Progenitor cell of endocrine pancreas (in vitro differentiated cells): ENCODE measurements around the gene EVA1B. TPM values are rescaled to one million over a fixed set of nuclear protein-coding genes. Genes with fewer than 3 reads are reported as not detected.

Experiments used
- DNase-seq: peaks from one replicate; pipeline ENCODE4 v3.0.0; 2021; ENCODE audit warnings: low spot score; ENCODE audit not compliant: unreplicated experiment
- H3K27ac Mint-ChIP-seq: 2 replicates; pipeline ENCODE4 v1.8.0; 2021; ENCODE audit warnings: mild to moderate bottlenecking, moderate library complexity, mixed read lengths
- H3K27me3 Mint-ChIP-seq: 2 replicates; pipeline ENCODE4 v1.8.0; 2021; ENCODE audit warnings: mixed read lengths
- H3K36me3 Mint-ChIP-seq: 2 replicates; pipeline ENCODE4 v1.8.0; 2022; ENCODE audit warnings: mixed read lengths; ENCODE audit not compliant: insufficient read depth
- H3K4me1 Mint-ChIP-seq: 2 replicates; pipeline ENCODE4 v1.8.0; 2021; ENCODE audit warnings: low read depth, mixed read lengths
- H3K4me3 Mint-ChIP-seq: 2 replicates; pipeline ENCODE4 v1.8.0; 2021; ENCODE audit warnings: low read depth, mild to moderate bottlenecking, moderate library complexity, mixed read lengths
- H3K9me3 Mint-ChIP-seq: 2 replicates; pipeline ENCODE4 v1.8.0; 2021; ENCODE audit warnings: low read depth, mixed read lengths
- total RNA-seq: library from RNA; stranded (reverse); gene quantifications from 2 replicates; pipeline ENCODE4 v1.2.1, GENCODE V29; 2021
- TF ChIP-seq, protein P1 (sequence below): fragments of 200-600 bp; sonication (generic); IDR thresholded peaks from one replicate; pipeline ENCODE4 v1.5.0; 2021; ENCODE audit warnings: antibody characterized with exemption, mild to moderate bottlenecking; ENCODE audit not compliant: unreplicated experiment

The EVA1B gene
- total RNA-seq, 1 donor from 2014 or later: 11.8 TPM

DNA sequence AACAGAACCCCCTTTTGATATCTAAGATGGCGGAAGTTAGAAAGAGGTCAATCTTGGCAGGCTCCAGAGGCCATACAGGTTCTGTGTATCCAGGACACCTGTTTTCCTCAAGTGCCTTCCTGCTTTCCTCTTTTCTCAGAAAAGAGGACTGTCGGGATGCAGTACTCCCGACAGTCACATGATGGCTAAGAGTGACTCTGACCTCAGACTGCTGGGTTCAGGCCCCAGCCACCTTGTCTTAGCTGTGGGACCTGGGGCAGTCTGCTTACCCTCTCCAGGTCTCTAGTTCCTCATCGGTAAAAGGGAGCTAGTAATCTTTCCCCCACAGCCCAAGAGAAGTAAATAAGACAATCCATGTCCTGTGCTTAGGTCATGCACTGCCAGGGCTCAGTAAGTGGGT lies 32.4 kb upstream of the EVA1B start:
- Mint-ChIP-seq H3K36me3 (peaks cover 14% of the 10 kb centered on the region), H3K27me3 (no peaks in the 10 kb centered on the region), H3K4me1 (no peaks in the 10 kb centered on the region), H3K27ac (no peak overlapping the region), H3K9me3 (no peaks in the 10 kb centered on the region), H3K4me3 (no peak overlapping the region)
- TF ChIP-seq, protein P1, sequence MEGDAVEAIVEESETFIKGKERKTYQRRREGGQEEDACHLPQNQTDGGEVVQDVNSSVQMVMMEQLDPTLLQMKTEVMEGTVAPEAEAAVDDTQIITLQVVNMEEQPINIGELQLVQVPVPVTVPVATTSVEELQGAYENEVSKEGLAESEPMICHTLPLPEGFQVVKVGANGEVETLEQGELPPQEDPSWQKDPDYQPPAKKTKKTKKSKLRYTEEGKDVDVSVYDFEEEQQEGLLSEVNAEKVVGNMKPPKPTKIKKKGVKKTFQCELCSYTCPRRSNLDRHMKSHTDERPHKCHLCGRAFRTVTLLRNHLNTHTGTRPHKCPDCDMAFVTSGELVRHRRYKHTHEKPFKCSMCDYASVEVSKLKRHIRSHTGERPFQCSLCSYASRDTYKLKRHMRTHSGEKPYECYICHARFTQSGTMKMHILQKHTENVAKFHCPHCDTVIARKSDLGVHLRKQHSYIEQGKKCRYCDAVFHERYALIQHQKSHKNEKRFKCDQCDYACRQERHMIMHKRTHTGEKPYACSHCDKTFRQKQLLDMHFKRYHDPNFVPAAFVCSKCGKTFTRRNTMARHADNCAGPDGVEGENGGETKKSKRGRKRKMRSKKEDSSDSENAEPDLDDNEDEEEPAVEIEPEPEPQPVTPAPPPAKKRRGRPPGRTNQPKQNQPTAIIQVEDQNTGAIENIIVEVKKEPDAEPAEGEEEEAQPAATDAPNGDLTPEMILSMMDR: no peak
- DNase-seq: no peak

DNA sequence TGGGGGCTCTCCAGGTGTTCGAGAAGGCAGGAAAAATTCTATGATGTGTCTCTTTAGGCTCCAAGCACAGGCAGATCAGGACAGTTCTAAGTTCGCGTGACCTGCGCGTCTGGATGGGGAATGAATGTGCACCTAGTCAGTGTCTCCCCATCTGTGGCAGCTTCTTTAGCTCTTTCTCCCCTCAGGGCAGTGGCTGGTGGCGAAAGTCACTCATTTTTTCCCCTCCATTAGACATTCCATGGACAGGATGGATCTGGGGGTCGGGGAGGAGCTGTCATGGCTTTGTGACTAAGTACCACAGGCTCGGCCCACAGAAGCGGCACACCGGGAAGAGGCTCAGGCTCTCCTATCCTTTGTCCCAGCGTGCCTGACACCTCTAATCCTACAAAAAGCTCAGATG lies 31.0 kb upstream of the EVA1B start:
- no peak for DNase-seq
- no peaks in the 10 kb centered on the region for H3K27me3 Mint-ChIP-seq

DNA sequence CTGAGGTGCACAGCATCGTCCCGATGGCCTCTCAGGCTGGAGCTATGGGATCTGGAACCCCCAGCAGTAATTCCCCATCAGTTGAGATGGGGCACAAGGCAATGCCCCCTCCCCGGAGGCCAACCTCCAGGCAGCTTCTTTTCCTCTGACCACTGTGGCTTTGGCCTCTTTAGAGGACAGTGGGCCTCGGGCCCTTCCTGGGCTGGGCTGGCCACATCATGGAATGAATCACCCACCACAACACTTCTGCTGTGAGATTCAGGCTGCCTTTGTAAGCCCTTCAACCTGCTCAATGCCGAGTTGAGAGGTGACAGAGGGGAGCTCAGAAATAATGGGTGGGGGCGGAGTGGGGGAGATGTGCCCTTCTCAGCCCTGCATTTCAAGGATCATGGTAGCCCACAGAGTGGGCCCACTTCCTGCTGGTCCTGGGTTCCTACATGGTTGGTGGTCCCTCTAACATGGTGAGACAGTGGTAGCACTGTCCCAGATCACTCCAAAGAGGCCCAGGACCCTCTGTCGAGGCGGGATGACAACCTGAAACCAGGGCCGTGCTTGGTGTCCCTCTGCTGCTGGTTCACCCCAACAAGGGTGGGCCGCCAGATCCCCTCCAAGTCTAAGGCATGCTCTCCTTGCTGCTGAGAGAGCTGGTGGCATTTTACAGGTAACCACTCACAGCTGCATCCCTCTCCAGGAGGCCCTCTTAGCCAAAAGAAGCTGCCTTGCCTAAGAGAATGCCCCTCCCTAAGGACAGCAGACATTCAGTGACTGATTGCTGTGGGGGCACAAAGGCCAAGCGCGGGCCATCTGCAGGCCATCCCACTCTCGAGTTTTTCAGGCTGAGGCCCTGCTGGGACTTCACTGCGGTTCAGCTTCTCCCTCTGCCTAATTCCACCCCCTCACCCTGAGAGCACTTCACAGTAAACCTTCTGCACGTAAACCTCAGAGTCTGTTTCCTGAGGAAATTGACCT lies 29.7 kb upstream of the EVA1B start:
- no peaks in the 10 kb centered on the region for H3K9me3 Mint-ChIP-seq
- no peak overlapping the region for H3K4me3 Mint-ChIP-seq
- peaks cover 9% of the 10 kb centered on the region for H3K36me3 Mint-ChIP-seq
- DNase-seq: no peak
- no peaks in the 10 kb centered on the region for H3K27me3 Mint-ChIP-seq
- TF ChIP-seq, protein P1: no peak
- H3K4me1 Mint-ChIP-seq: no peaks in the 10 kb centered on the region
- no peak overlapping the region for H3K27ac Mint-ChIP-seq

More for the DNA sequence above, 31.0 kb upstream of the EVA1B start:
- no peak overlapping the region for H3K4me3 Mint-ChIP-seq
- H3K9me3 Mint-ChIP-seq: no peaks in the 10 kb centered on the region
- H3K4me1 Mint-ChIP-seq: no peaks in the 10 kb centered on the region
- H3K27ac Mint-ChIP-seq: no peak overlapping the region
- H3K36me3 Mint-ChIP-seq: peaks cover 8% of the 10 kb centered on the region
- TF ChIP-seq, protein P1: no peak

DNA sequence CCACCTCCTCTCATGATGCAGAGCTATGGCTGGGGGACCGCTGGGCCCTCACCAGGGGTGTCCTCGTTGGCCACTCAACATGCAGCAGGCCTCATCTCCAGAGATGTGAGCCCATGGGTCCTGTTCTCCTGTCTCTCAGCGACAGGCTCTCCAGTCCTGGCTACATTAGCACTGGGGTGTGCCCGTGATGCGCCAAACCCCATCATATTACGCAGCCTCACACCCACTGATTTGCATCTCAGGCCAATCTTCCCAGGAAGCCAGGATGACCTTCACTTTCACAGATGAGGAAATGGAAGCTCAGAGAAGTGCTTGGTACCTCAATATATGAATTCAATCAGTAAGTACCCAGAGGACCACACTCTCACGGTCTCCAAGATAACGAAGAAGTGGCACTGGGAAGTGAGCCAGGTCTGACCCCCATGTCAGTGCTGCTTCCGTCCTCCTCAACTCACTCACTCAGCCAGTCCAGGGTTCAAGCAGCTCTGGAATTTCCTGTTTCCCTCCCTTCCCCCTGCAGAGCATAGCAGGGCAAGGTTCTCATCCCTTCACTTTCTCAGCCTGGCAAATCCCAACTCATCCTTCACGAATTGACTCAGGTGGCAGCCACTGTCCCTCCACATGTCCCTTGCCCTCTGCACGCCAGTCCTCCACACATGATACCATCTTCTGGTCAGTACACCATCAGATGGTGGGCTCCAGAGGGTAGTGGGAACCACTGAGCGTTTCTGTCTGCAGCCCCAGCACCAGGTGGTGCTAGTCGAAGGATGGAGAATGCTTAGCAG lies 28.9 kb upstream of the EVA1B start:
- DNase-seq: no peak
- no peak overlapping the region for H3K4me3 Mint-ChIP-seq
- H3K27ac Mint-ChIP-seq: no peak overlapping the region
- H3K27me3 Mint-ChIP-seq: no peaks in the 10 kb centered on the region
- TF ChIP-seq, protein P1: no peak
- no peaks in the 10 kb centered on the region for H3K4me1 Mint-ChIP-seq
- H3K36me3 Mint-ChIP-seq: peaks cover 8% of the 10 kb centered on the region
- no peaks in the 10 kb centered on the region for H3K9me3 Mint-ChIP-seq

DNA sequence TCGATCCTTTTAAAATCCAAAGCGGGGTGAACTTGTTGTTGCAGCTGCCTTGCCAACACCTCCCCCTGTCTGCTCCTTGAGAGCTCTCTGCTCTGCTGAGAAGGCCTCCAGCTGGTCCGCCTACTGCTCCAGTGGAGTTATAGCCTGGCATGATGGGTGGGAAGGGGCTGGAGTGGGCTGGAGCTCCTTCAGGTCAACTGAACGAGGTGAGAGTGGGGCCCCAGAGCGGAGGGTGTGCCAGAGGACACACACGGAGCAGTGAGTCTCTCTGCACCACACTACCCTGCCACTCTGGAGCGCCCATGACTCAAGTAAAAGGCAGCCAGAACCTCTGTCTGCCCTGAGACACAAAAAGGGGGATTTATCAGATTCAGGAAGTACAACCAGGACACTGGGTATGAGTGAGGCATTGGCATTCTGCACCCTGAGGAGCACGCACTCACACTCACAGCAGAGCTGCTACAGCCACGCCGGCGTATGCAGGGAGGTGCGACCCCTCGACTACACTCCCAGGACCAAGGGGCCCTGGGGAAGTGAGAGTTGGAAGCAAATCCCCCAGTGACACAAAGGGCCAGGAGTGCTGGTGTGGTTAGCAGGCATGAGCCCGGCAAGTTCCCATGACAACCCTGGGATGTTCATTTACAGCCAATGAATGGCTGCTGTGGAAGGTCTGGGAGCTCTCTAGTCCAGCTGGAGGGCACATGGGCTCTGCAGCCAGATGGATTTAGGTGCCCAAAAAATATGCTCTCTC lies 28.0 kb upstream of the EVA1B start:
- DNase-seq: no peak
- TF ChIP-seq, protein P1: no peak
- Mint-ChIP-seq H3K4me1 (no peaks in the 10 kb centered on the region), H3K27me3 (no peaks in the 10 kb centered on the region), H3K4me3 (no peak overlapping the region), H3K36me3 (peaks cover 10% of the 10 kb centered on the region), H3K9me3 (no peaks in the 10 kb centered on the region), H3K27ac (no peak overlapping the region)
